ENCODE measurements around the gene TEAD3.

DNA sequence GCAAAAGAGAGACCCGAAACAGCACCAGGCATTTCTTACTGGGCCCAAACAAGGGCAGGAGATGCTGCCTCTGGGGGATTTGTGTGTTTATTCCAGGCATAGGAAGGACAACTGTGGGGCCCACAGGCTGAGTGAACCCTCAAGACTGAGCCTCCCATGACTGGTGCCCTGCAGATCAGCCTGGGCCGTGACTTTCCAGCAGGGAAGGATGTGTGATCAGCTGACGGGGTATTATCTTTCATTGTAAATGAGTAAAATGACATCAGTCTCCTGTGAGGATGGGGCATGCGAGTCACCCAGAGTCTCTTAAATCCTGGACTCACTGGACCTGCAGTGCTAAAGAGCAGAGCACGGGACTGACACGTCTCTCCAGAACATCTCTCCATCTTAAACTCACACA lies 3.9 kb upstream of the TEAD3 start:
- TF ChIP-seq POLR2A (IDR thresholded peaks at IDR 0.05) (no peak), POLR2AphosphoS5 (IDR thresholded peaks at IDR 0.05) (no peak), CTCF (IDR thresholded peaks at IDR 0.05) (no peak)
